HEK293 (cell line): ENCODE data around the gene ZNF853.

Experiments
- CTCF ChIA-PET: fragments of 350-600 bp; formaldehyde crosslinking; extraction: SDS; loops from one replicate; lab custom pipeline; 2021; ENCODE audit warnings: antibody characterized with exemption; lab: Yijun Ruan, JAX
- POLR2A ChIA-PET: fragments of 300-600 bp; formaldehyde crosslinking; extraction: SDS; loops from one replicate; lab custom pipeline; 2020; ENCODE audit warnings: antibody characterized with exemption, inconsistent platforms; lab: Yijun Ruan, JAX
- H3K27ac ChIP-seq: fragments of 200-500 bp; sonication (Bioruptor generic); 2 replicates; pipeline ENCODE4 v1.5.1; 2014; ENCODE audit warnings: low read depth, low read length, control low read depth, inconsistent platforms; ENCODE audit errors: extremely low read depth
- H3K36me3 ChIP-seq, 2 experiments: fragments of 200-500 bp in 1 of 2; sonication (Bioruptor generic) in 1 of 2; 1 replicate in 1 of 2; 2 replicates in 1 of 2; pipeline ENCODE4 v1.5.1; 2014 to 2017; ENCODE audit warnings: inconsistent platforms in 2 of 2, low read length in 2 of 2; ENCODE audit not compliant: control insufficient read depth in 2 of 2, insufficient read depth in 1 of 2
- H3K4me1 ChIP-seq: fragments of 200-500 bp; sonication (Bioruptor generic); 2 replicates; pipeline ENCODE4 v1.5.1; 2014; ENCODE audit warnings: mild to moderate bottlenecking, low read length, inconsistent platforms; ENCODE audit not compliant: control insufficient read depth, insufficient read depth
- H3K4me3 ChIP-seq: 2 replicates; pipeline ENCODE4 v1.5.1; 2011; ENCODE audit warnings: low read depth, mild to moderate bottlenecking, control low read depth, low read length, moderate library complexity
- H3K9me3 ChIP-seq: fragments of 200-500 bp; sonication (Bioruptor generic); 2 replicates; pipeline ENCODE4 v1.5.1; 2014; ENCODE audit warnings: low read depth, low read length, inconsistent platforms; ENCODE audit not compliant: control insufficient read depth, insufficient read depth
- EGR2 ChIP-seq: fragments of 450-650 bp; formaldehyde crosslinking; IDR thresholded peaks from 2 replicates; pipeline ENCODE4 v1.5.1; 2016; ENCODE audit warnings: low read depth, missing biosample characterization, missing genetic modification characterization
- GLIS2 ChIP-seq: fragments of 450-650 bp; formaldehyde crosslinking; IDR thresholded peaks from 2 replicates; pipeline ENCODE4 v1.5.1; 2016; ENCODE audit warnings: missing biosample characterization, missing genetic modification characterization
- HOXA7 ChIP-seq: sonication (generic); formaldehyde crosslinking; IDR thresholded peaks from 2 replicates; pipeline ENCODE4 v1.8.1; 2022; ENCODE audit warnings: missing genetic modification reagents, borderline replicate concordance
- HOXD13 ChIP-seq: sonication (generic); formaldehyde crosslinking; IDR thresholded peaks from 2 replicates; pipeline ENCODE4 v1.8.0; 2022; ENCODE audit warnings: missing genetic modification reagents, borderline replicate concordance
- PRDM10 ChIP-seq: fragments of 450-650 bp; formaldehyde crosslinking; IDR thresholded peaks from 2 replicates; pipeline ENCODE4 v1.5.1; 2016; ENCODE audit warnings: missing biosample characterization, missing genetic modification characterization
- ZBTB1 ChIP-seq: fragments of 450-650 bp; formaldehyde crosslinking; IDR thresholded peaks from 2 replicates; pipeline ENCODE4 v1.5.1; 2016; ENCODE audit warnings: missing biosample characterization, missing genetic modification characterization
- ZBTB44 ChIP-seq: fragments of 450-650 bp; IDR thresholded peaks from 2 replicates; pipeline ENCODE4 v1.5.1; 2018; ENCODE audit warnings: missing biosample characterization, mild to moderate bottlenecking, missing genetic modification characterization
- ZBTB48 ChIP-seq: fragments of 450-650 bp; formaldehyde crosslinking; IDR thresholded peaks from 2 replicates; pipeline ENCODE4 v1.5.1; 2016; ENCODE audit warnings: missing biosample characterization, missing genetic modification characterization
- ZBTB6 ChIP-seq: fragments of 450-650 bp; formaldehyde crosslinking; IDR thresholded peaks from 2 replicates; pipeline ENCODE4 v1.5.1; 2017; ENCODE audit warnings: missing biosample characterization, missing genetic modification characterization
- ZFP37 ChIP-seq: fragments of 450-650 bp; formaldehyde crosslinking; IDR thresholded peaks from 2 replicates; pipeline ENCODE4 v1.5.1; 2016; ENCODE audit warnings: missing biosample characterization, missing genetic modification characterization
- ZFP41 ChIP-seq: fragments of 450-650 bp; formaldehyde crosslinking; IDR thresholded peaks from 2 replicates; pipeline ENCODE4 v1.5.1; 2016; ENCODE audit warnings: missing biosample characterization, missing genetic modification characterization, borderline replicate concordance
- ZNF138 ChIP-seq: fragments of 450-650 bp; formaldehyde crosslinking; IDR thresholded peaks from 2 replicates; pipeline ENCODE4 v1.5.1; 2016; ENCODE audit warnings: missing biosample characterization, missing genetic modification characterization, borderline replicate concordance
- ZNF140 ChIP-seq: fragments of 450-650 bp; formaldehyde crosslinking; IDR thresholded peaks from 2 replicates; pipeline ENCODE4 v1.5.1; 2016; ENCODE audit warnings: missing biosample characterization, missing genetic modification characterization
- ZNF146 ChIP-seq: fragments of 450-650 bp; formaldehyde crosslinking; IDR thresholded peaks from 2 replicates; pipeline ENCODE4 v1.5.1; 2016; ENCODE audit warnings: missing biosample characterization, missing genetic modification characterization
- ZNF16 ChIP-seq: fragments of 450-650 bp; formaldehyde crosslinking; IDR thresholded peaks from 2 replicates; pipeline ENCODE4 v1.5.1; 2016; ENCODE audit warnings: low read depth, missing biosample characterization, missing genetic modification characterization
- ZNF214 ChIP-seq: fragments of 450-650 bp; formaldehyde crosslinking; IDR thresholded peaks from 2 replicates; pipeline ENCODE4 v1.5.1; 2017; ENCODE audit warnings: missing biosample characterization, mild to moderate bottlenecking, missing genetic modification characterization, borderline replicate concordance
- ZNF366 ChIP-seq: fragments of 450-650 bp; formaldehyde crosslinking; conservative IDR thresholded peaks from 2 replicates; pipeline ENCODE4 v1.5.1; 2016; ENCODE audit warnings: missing biosample characterization, missing genetic modification characterization
- ZNF433 ChIP-seq: fragments of 450-650 bp; formaldehyde crosslinking; IDR thresholded peaks from 2 replicates; pipeline ENCODE4 v1.5.1; 2016; ENCODE audit warnings: missing biosample characterization, missing genetic modification characterization, low read depth
- ZNF530 ChIP-seq: fragments of 450-650 bp; formaldehyde crosslinking; IDR thresholded peaks from 2 replicates; pipeline ENCODE4 v1.5.1; 2016; ENCODE audit warnings: low read depth, missing biosample characterization, missing genetic modification characterization
- ZNF560 ChIP-seq: fragments of 450-650 bp; formaldehyde crosslinking; IDR thresholded peaks from 2 replicates; pipeline ENCODE4 v1.5.1; 2017; ENCODE audit warnings: missing biosample characterization, missing genetic modification characterization, borderline replicate concordance
- ZNF664 ChIP-seq: fragments of 450-650 bp; formaldehyde crosslinking; IDR thresholded peaks from 2 replicates; pipeline ENCODE4 v1.5.1; 2016; ENCODE audit warnings: missing biosample characterization, missing genetic modification characterization
- ZNF768 ChIP-seq: fragments of 450-650 bp; formaldehyde crosslinking; IDR thresholded peaks from 2 replicates; pipeline ENCODE4 v1.5.1; 2018; ENCODE audit warnings: missing biosample characterization, mild to moderate bottlenecking, missing genetic modification characterization
- ZNF777 ChIP-seq: fragments of 450-650 bp; formaldehyde crosslinking; IDR thresholded peaks from 2 replicates; pipeline ENCODE4 v1.5.1; 2017; ENCODE audit warnings: missing biosample characterization, missing genetic modification characterization, borderline replicate concordance
- TF ChIP-seq, protein P1 (sequence below): fragments of 450-650 bp; formaldehyde crosslinking; IDR thresholded peaks from 2 replicates; pipeline ENCODE4 v1.5.1; 2016; ENCODE audit warnings: missing biosample characterization, missing genetic modification characterization

ZNF853 gene

DNA sequence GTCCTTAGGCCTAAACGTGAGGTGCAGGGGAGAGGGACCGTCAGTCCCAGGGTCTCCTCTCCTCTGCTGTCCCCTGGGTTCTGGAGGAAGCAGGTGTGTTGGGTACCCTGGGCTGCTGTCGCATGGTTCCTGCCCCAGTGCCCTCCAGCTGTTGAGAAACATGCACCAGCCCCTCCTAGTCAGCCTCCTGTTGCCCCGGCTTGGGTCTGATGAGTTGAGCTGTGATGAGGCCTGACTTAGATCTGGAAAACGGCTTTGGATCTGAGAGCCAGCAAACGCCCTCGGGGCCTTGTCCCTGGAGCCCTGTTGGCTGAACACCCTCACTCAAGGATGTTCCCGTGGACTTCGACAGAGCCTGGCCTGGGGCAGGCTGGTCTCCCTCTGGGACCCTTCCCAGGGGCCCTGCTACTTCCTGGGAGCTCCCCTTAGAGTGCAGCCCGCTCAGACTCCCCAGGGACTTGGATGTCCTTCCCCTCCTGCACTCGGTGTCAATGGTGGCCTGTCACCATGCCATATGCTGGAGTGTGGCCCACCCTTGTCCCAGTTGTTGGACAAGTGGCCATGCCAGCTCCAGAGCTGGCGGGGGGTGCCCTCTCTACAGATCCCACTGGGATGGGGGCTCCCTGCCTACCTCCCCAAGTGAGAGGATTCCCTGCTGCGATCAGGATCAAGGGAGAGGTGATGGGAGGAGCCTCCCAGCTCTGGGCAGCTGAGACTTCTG lies 34.0 kb downstream of the ZNF853 start:
- Histone ChIP-seq H3K4me1 (no peaks in the 10 kb centered on the region), H3K27ac (no peak overlapping the region), H3K9me3 (no peaks in the 10 kb centered on the region), H3K4me3 (no peak overlapping the region), H3K36me3 (peaks cover 6 to 89% of the 10 kb centered on the region in 2 experiments; a peak in 2 of 3 replicates)
- ChIA-PET CTCF (no interaction called here), POLR2A (interaction anchor here (0.5 kb wide), 1 partner anchor 17 kb away, joined by 4 read pairs; no protein-coding TSS in a partner anchor)
- TF ChIP-seq, protein P1, sequence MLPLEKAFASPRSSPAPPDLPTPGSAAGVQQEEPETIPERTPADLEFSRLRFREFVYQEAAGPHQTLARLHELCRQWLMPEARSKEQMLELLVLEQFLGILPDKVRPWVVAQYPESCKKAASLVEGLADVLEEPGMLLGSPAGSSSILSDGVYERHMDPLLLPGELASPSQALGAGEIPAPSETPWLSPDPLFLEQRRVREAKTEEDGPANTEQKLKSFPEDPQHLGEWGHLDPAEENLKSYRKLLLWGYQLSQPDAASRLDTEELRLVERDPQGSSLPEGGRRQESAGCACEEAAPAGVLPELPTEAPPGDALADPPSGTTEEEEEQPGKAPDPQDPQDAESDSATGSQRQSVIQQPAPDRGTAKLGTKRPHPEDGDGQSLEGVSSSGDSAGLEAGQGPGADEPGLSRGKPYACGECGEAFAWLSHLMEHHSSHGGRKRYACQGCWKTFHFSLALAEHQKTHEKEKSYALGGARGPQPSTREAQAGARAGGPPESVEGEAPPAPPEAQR = no peak
- TF ChIP-seq EGR2 = no peak
- no peak for TF ChIP-seq ZNF433 (tag by site-specific recombination)
- TF ChIP-seq ZNF16 (tag by site-specific recombination) = no peak
- no peak for TF ChIP-seq ZNF214 (tag by site-specific recombination)
- TF ChIP-seq ZNF530 (tag by site-specific recombination) = no peak
- TF ChIP-seq ZBTB44 = no peak
- TF ChIP-seq ZBTB6 (tag by site-specific recombination) = no peak
- no peak for TF ChIP-seq ZFP41 (tag by site-specific recombination)

GRCh38 chr7:6650086-6650485 lies 34.7 kb downstream of the ZNF853 start:
- Histone ChIP-seq H3K4me1 (no peaks in the 10 kb centered on the region), H3K9me3 (no peaks in the 10 kb centered on the region), H3K4me3 (no peak overlapping the region), H3K27ac (no peak overlapping the region), H3K36me3 (peaks cover 6 to 88% of the 10 kb centered on the region in 2 experiments; a peak in 2 of 3 replicates)
- ChIA-PET POLR2A (interaction anchor here (0.5 kb wide), 1 partner anchor 18 kb away, joined by 4 read pairs; no protein-coding TSS in a partner anchor), CTCF (no interaction called here)
- TF ChIP-seq HOXD13 (CRISPR knock-in tag) (no peak), GLIS2 (tag by site-specific recombination) (no peak), ZFP37 (no peak), ZNF664 (no peak)

DNA sequence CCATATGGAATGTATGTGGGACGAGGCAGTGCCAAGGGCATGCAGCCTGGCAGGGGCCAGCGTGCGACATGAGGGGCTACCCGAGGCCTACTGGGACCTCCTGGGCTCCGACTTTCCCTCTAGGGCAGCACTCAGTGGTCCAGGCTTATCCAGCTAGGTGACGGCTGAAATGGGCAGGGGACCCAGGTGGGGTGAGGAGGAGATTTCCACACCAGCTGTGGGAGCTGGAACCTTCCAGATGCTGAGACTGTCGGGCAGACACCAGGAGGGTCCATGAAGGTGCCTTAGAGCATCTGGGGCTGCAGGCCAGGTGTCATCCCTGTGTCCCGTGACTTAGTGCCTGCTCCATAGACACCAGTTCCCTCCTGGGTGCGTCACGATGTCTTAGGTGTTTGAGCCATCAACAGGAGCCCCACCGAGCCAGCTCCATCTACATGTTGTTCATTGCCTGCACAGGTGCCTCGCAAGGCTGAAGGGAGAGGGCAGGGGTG lies 35.2 kb downstream of the ZNF853 start:
- Histone ChIP-seq H3K27ac (no peak overlapping the region), H3K4me1 (no peaks in the 10 kb centered on the region), H3K4me3 (no peak overlapping the region), H3K36me3 (peaks cover 6 to 86% of the 10 kb centered on the region in 2 experiments; a peak in 2 of 3 replicates), H3K9me3 (no peaks in the 10 kb centered on the region)
- POLR2A ChIA-PET = no interaction called here
- CTCF ChIA-PET = no interaction called here
- no peak for TF ChIP-seq ZNF560 (tag by site-specific recombination)
- no peak for TF ChIP-seq ZNF138 (tag by site-specific recombination)
- TF ChIP-seq ZNF768 (tag by site-specific recombination) = no peak
- no peak for TF ChIP-seq ZBTB48 (tag by site-specific recombination)
- TF ChIP-seq ZNF366 = no peak
- no peak for TF ChIP-seq HOXA7
- TF ChIP-seq ZNF140 (tag by site-specific recombination) = no peak
- TF ChIP-seq ZNF146 (tag by site-specific recombination) = no peak
- TF ChIP-seq PRDM10 (tag by site-specific recombination) = no peak
- TF ChIP-seq ZNF777 = no peak
- no peak for TF ChIP-seq ZBTB1
